Kidney capillary endothelial cell (primary cell): ENCODE results near the gene MILR1.
"Not testable (repeated sequence)": the region's sequence is repeated elsewhere in the genome, so short reads cannot be mapped to it uniquely, and the experiment has no call there.

Experiments
- DNase-seq: peaks from one replicate; pipeline ENCODE4 v3.0.0-alpha.2; 2018; ENCODE audit warnings: low spot score

The MILR1 gene, protein sequence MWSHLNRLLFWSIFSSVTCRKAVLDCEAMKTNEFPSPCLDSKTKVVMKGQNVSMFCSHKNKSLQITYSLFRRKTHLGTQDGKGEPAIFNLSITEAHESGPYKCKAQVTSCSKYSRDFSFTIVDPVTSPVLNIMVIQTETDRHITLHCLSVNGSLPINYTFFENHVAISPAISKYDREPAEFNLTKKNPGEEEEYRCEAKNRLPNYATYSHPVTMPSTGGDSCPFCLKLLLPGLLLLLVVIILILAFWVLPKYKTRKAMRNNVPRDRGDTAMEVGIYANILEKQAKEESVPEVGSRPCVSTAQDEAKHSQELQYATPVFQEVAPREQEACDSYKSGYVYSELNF

DNA sequence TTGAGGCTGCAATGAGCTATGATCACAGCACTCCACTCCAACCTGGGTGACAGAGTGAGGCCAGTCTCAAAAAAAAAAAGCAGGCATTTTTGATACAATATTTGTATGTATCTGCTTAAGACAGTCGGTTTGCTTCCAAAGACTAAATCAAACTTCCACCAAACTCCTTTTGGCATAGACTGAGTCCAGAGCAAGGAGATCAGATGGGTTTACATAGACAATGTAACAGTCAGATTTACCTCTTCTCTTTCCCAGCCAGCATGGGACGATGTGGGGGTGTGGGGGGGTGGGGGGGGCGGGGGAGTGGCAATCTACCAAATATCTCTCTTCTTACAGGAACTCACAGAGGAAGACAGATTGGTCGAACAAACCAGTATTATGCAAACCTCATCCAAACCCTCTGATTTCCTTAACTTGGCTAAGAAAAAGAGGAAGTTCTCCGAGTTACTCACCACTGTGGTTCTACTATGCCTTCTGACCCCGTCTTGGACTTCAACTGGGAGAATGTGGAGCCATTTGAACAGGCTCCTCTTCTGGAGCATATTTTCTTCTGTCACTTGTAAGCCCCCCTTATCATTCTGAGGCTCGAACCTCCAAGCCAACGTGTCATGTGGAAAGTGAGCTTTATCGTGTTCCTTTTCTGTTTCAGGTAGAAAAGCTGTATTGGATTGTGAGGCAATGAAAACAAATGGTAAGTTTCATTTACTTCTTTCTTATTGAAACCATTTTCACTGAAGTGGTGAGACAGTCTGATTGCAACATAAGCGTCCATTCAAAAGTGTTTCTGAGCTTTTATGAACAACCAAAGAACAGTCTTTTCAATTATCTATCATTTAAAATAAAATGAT lies at the start of gene MILR1:
Gene MILR1, plus strand, starts transcription at position 451 of the 848 bp plus-strand sequence. Its CDS starts 54 bp downstream, at position 505.
- peak; percentile 63 for DNase-seq

DNA sequence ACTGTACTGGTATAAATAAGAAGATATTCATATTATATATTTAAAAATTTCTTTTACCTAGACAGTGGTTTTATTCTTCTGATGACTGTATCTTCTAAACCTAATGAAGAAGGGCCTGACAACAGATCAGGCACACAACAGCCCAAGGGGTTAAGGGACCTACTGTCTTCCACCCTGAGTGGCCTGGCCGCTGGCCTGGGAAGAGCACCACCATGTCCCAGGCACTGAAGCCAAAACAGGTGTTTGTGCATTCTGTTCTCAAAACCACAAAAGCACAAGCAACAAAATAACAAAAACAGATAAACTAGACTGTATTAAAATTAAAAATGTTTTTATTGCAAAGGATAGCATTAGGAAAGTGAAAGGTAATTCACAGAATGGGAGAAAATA lies 49.2 kb upstream of the MILR1 start:
- no peak for DNase-seq

GRCh38 chr17:64400642-64401041 lies 48.3 kb upstream of the MILR1 start:
- no peak for DNase-seq

- no peak for DNase-seq
Measured at GRCh38 chr17:64401244-64401860, 47.6 kb upstream of the MILR1 start.

DNA sequence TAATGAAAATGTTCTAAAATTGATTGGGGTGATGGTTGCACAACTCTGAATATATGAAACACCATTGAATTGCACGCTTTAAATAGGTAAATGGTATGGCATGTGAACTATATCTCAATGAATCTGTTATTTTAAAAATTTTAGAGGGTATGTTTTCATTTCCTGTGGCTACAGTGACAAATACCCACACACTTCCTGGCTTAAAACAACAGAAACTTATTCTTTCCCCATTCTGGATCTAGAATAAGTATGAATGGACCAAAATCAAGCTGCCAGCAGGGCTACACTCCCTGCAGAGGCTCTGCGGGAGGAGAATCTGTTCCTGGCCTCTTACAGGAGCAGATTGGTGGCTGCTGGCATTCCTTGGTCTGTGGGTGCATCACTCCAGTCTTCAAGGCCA lies 47.0 kb upstream of the MILR1 start:
- no peak for DNase-seq

DNA sequence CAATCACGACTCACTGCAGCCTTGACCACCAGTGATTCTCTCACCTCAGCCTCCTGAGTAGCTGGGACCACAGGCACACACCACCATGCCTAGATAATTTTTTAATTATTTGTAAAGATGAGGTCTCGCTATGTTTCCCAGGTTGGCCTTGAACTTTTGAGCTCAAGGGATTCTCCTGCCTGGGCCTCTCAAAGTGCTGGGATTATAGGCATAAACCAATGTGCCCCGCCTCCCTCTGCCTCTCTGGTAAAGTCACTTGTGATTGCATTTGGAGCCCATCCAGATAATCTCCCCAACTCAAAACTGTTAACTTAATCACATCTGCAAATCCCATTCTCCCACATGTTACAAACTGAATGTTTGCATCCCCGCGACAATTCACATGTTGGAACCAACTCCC lies 46.4 kb upstream of the MILR1 start:
- no peak for DNase-seq

DNA sequence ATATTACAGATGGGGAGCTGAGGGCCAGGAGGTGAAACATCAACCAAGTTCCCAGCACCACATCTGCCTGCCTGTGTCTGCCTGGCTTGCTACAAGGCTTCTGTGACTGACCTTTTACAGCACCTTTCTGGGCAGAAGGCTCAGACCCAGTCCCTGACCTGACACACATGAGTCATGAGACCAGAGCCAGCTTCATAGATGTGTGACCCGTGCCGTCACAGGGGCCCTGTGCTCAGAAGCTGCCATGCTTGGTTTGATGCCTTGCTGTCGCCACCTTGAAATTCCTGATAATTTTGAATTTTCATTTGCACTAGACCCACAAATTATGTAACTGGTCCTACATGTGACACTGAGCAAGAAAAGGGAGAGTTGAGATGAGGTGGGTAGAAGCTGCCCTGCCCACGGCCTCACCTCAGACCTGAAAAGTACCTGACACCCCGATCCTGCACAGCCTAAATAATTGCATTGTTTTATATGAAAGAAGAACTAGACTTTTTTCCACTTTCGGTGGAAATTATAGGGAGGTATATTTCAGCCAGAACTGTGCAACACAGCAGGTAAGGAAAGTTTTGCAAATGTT lies 44.9 kb upstream of the MILR1 start:
- no peak for DNase-seq

- no peak for DNase-seq
Measured at GRCh38 chr17:64406321-64407200, 42.4 kb upstream of the MILR1 start.

- no peak for DNase-seq
Measured at GRCh38 chr17:64410750-64411490, 38.0 kb upstream of the MILR1 start.

GRCh38 chr17:64411999-64412771 lies 36.7 kb upstream of the MILR1 start:
- peak; percentile 96 for DNase-seq

- no peak for DNase-seq
Measured at GRCh38 chr17:64412944-64413381, 36.0 kb upstream of the MILR1 start.

DNA sequence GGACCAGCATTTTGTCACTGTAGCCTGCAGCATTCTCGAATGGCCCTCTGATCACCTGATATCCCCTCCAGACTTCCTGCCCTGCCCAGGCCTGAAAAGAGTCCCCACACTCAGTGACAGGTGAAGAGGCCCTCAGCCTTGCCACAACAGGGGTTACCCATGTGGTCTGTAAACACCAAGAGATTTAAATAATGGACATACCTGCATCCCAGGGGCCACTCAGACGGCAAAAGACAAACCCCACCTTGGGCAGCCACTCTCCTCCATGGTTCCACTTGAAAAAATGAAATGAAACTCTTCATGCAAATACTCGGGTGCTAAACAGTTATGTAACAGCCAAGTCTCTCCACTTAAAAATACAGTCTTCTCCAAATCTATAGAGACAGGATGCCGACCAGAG lies 35.4 kb upstream of the MILR1 start:
- DNase-seq, result no peak

DNA sequence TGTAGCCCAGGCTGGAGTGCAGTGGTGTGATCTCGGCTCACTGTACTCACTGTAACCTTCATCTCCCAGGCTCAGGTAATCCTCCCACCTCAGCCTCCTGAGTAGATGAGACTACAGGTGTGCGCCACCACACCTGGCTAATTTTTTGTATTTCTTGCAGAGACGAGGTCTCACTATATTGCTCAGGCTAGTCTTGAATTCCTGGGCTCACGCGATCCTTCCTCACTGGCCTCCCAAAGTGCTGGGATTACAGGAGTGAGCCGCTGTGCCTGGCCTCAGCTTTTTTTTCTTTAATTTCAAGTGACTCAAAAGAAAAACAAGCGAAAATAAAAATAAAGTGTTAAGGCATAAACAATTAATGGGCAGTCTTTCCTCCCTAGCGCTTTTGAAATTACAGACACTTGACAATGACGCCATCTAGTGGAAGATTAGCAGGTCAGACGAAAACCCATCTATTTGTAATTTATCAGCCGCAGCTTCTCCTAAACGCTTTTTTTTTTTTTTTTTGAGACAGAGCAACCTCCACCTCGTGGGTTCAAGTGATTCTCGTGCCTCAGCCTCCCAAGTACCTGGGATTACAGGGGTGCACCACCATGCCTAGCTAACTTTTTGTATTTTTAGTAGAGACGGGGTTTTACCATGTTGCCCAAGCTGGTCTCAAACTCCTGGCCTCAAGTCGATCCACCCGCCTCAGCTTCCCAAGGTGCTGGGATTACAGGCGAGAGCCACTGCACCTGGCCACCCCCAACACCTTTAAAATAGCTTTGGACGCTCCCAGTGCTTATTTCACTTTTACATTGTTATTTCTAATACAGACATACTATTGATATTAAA lies 30.2 kb upstream of the MILR1 start:
- DNase-seq, result peak; percentile 69

- peak; percentile 81 for DNase-seq
Measured at GRCh38 chr17:64420143-64420670, 28.7 kb upstream of the MILR1 start.

DNA sequence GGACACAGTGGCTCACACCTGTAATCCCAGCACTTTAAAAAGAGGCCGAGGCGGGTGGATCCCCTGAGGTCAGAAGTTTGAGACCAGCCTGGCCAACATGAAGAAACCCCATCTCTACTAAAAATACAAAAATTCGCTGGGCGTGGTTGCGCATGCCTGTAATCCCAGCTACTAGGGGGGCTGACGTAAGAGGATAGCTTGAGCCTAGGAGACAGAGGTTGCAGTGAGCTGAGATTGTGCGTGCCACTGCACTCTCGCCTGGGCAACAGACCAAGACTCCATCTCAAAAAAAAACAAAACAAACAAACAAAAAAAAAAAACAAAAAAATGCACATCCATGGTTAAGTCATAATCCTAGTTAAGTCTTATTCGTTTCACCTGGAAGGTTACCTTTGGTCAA lies 26.8 kb upstream of the MILR1 start:
- not testable (repeated sequence) for DNase-seq

GRCh38 chr17:64423881-64424280 lies 25.0 kb upstream of the MILR1 start:
- DNase-seq, result no peak

DNA sequence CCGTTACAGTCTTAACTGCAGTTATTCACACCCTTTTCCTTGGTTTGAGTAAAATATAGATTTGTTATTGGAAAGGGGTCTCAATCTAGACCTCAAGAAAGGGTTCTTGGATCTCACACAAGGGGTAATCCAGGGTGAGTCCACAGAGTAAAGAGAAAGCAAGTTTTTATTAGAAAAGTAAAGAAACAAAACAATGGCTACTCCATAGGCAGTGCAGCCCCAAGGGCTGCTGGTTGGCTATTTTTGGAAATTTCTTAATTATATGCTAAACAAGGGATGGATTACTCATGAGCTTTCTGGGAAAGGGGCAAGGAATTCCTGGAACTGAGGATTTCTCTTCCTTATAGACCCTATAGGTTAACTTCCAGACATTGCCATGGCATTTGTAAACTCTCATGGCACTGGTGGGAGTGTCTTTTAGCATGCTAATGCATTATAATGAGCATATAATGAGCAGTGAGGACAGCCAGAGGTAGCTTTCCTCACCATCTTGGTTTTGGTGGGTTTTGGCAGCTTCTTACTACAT lies 24.5 kb upstream of the MILR1 start:
- DNase-seq, result no peak

DNA sequence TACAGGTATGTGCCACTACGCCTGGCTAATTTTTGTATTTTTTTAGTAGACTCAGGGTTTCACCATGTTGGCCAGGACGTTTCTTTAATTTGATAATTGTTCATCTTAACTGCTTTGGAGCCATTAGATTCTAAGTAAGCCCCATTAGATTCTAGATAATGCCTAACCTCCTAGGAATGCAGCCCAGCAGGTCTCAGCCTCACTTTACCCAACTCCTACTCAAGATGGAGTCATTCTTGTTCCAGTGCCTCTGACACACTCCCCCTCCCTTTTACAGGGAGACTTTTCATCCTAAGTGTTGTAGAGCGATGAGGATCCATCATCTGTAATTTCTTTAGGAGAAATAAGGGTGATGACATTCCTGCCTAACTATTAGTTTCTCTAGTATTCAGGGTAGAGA lies 23.7 kb upstream of the MILR1 start:
- no peak for DNase-seq
